ENCODE results near the gene DMRT1.

Gene DMRT1

DNA sequence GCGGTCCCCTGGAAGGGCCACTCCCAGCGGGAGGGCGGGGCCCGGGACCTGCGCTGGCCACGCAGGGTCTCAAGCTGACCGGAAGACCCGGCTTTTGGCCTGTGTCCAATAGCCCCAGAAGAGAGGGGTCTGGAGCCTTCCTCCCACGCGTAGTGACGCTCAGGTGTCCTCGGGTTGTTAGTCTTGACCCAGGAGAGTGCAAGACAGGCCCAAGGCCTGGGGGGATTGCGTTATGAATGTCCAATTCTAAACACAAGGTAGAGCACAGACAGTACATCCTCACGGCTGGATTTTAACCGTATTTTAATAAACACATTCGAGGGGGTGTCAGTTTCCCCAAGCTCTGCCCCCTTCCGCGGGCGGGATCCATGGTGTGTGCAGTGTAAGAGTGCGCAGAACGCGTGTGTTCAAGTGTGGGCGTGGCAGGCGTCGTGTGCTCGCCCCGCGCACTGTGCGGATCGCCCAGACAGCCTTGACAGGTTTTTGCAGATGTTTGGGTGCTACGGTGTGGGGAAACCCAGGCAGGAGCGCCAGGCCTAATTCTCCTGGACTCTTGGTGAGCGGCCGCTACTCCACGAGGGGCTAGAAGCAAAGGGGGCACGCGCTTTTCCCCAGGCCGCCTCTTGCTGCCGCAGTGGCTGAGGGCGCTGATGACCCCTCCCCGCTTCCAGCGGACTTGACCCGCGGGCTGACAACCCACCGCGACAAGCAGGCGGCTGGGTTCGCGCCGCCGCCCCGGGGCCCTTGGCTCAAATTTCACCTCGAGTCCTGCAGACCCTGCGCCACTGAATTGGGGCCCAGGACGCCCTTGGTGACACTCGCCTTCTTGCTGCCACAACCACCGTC is 128.9 kb downstream of the DMRT1 start:
- no peak for DNase-seq (ENCODE audit: low read depth in 1 of 2, low spot score in 1 of 2)

DNA sequence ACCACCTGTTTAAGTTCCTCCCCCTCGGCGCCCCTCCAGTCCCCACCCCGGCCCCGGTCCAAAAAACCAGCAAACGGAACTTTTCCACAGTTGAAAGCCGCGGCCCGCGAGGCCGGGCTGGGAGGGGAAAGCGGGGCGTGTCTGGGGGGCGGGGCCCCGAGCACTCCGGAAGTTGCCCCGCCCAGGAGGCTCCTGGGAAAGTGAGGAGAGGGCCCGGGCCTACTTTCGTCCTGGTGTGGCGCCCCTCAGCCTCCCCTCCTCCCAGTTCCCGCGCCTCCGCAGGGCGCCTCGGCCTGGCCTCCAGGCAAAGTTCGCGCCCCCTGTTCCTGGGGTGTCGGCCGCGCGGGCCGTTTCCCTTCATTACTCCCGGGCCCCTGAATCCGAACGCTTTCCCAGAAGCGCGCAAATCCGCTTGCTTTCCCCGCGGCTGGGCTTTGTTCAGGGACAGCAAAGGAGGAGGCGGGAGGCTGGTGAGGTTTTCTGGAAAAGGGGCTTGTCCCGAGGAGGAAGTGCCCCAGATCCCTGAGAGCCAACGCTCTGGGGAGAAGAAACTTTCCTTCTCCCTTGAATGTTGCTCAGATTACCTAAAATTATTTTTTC is 130.5 kb downstream of the DMRT1 start:
- DNase-seq (ENCODE audit: low read depth in 1 of 2, low spot score in 1 of 2): no peak

DNA sequence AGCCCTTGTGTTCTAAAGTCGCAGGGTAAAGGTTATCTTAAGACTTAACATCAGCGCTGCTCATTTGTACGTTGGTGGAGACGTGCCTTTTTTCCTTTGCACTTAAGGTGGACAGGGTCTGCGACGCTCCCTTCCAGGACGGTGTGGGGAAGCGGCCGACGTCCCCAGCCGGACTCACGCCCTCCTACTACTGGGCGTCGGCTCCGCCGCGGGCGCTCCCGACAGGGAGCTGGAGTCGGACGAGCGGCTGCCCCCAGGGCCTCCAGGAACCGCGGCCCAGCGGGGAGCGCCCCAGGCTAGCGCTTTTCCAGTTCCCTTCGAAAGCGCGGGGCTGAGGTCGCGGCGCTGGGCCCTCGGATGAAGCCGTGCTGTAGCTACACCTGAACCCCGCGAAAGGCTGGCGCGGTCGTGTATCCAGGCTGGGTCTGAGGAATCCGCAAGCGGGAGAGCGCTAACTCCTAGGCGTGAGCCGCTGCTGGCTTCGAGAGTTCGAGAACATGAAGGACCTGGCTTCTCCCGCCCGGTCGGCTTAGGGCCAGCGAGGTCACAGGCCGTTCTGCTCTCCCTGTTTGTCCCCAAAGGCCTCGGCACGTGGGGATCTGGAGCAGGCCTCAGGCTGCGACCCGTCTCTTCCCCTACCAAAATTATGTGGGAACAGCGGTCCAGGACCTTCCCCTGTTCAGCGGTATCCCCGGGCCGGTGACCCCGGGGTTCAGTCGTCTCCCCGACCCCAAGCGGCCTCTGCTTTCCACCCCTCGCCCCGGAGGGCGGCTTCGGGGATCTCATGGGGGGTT is 131.2 kb downstream of the DMRT1 start:
- no peak for DNase-seq (ENCODE audit: low read depth in 1 of 2, low spot score in 1 of 2)

DNA sequence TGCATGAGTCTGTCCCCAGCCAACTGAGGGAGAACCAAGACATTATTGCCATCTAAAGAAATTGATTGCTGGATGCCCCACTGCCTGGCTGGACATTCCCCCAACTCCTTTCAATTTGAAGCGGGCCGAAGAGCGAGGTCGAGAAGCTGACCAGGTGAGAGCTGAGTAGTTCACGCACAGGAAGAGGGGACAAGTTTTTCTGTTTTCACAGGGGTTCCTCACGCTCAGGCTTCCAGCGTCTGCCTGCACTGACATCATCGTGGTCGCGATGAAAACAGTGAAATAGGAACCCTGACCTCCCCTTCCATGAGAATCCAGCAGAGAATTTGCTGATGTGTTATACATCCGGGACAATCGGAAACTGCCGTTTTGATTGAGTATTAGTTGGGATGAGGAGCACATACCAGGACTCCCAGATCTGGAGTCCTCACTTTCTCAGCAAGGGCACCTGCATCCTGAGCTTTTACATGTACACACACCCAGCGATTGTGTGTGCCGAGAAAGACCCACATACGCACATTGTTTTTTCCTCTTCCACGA is 131.9 kb downstream of the DMRT1 start:
- DNase-seq (ENCODE audit: low read depth in 1 of 2, low spot score in 1 of 2): no peak

DNA sequence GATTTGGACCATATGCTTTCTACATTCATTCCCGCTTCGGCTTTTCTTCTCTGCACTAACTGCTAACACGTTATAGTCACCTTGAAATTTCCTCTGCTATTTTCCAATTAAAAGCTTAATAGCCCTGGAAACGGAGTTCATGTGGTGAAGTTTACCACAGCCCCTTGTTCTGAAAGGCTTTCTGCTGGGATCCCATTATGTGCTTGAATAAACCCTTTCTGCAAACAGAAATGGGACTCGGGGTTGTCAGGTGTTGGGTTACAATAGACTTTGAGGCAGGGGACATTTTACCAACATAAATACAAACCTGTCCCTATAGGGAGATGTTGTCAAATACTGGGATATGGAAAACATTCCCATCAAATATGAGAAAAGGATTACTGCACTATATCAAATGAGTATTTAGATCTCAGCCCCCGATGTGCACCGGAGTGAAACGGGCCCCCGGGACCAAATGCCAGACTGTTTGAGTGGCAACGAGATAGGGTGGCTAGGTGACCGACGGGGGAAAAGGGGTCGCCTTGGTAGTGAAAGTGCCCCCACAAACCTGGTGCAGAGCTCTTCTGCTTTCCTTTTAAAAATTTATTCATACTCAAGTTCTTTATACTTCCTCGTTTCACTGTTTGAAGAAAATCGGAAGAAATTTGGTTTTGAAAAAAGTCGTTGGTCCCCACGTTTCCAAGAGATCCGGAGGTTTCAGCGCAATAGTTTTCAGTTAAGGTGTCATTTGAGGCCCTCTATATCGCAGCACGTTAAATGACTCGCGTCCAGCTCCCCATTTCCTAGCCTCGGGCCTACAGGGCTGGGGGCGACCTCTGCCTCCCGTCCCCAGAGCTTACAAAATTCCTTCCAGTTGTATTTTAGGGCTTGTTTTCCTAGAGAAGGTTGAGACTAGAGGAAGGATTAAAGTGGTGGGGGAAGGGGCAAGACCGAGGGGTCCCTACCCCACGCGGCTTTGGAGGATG is 132.8 kb downstream of the DMRT1 start:
- DNase-seq (ENCODE audit: low read depth in 1 of 2, low spot score in 1 of 2): no peak

DNA sequence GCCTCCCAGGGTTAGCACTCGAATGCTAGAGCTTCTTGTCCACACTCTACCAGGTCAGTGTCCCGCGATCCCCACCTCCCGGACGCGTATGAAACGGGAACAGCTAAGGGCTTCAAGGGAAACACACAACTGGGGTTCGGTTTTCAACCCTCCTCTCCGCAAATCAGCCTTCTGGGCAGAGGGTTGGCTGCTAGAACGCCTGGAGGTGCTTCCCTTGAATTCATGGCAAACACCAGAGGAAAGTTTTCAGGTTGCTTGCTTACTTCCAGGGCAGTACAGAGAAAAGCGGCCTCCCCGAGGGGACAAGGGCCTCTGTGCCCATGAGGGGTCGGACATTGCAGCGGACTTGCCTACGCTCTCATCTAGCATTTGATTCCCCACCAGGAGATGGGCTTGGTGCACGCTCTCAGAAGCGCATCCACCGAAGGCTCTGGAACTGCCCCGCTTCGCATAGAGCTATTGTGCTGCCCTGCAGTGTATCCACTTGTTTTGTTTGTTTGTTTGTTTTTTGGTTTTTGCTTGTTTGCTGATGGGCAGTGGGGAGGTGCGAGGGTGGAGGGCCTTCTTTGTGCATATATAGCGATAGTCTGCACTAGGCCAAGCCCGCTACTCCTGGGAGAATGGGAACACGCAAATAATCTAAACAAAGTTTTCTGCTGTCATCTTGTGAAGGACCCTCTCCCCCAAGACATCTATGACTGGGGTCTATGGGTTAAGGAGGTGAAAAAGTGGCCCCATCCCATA is 133.7 kb downstream of the DMRT1 start:
- no peak for DNase-seq (ENCODE audit: low read depth in 1 of 2, low spot score in 1 of 2)

DNA sequence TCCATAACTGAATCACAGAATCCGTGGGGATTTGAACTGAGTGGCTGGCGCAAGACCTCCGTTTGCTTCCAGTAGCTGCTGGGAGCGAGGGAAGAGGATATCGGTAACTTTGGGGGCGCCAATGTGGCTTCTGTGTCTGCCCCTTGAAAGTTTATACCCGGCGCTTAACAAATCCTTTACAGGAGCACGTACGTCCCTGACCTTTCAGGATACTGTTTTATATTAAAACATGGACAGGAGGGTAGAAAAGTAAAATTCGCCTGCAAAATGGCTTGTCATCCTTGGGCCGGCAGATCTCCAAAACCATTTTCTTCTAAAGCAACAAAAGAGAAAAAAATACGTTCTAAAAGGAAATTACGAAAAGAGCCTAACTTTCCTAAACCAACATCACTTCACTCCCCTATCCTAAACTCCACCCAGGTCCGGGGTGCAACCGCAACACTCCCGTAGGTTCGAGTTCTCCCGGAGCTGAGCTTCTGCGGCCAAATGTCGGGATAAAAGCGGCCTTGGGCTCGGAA is 134.3 kb downstream of the DMRT1 start:
- DNase-seq (ENCODE audit: low read depth in 1 of 2, low spot score in 1 of 2): no peak

DNA sequence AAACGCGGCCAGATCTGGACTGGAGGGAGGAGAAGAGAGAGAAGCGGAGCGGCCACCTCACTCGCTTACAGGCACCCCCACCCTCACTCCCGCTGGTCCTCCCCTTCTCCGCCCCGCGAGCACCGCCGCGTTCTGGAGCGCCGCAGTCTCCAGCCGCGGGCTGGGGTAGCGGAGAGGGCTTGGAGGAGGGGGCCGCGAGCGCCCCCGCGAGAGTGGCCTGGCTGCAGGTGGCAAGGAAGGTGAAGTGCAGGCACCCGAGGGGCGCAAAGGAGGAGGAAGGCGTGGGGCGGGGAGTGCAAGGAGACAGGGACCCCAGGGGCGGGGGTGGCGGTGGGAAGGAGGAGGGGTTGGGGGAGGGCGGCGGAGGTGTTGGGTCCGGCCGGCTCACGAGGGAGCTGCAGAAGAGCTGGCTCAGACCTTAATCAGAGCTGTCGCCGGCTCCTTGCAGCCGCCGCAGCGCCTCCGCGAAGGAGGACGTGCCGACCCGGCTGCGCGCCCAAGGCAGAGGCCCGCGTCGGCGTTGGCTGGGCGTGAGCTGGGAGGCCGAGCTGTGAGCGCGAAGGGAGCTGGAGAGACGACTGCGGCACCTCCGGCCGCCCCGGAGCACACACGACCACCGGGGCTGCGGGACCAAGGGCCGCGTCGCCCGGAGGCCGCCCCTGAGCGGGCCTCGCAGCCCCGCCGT is 134.9 kb downstream of the DMRT1 start, which contains the start of gene DMRT3:
Gene DMRT3 (plus strand): TSS at position 398 of the 685 bp plus-strand sequence. CDS start 347 bp downstream, outside the sequence.
- DNase-seq (ENCODE audit: low read depth in 1 of 2, low spot score in 1 of 2): no peak

DNA sequence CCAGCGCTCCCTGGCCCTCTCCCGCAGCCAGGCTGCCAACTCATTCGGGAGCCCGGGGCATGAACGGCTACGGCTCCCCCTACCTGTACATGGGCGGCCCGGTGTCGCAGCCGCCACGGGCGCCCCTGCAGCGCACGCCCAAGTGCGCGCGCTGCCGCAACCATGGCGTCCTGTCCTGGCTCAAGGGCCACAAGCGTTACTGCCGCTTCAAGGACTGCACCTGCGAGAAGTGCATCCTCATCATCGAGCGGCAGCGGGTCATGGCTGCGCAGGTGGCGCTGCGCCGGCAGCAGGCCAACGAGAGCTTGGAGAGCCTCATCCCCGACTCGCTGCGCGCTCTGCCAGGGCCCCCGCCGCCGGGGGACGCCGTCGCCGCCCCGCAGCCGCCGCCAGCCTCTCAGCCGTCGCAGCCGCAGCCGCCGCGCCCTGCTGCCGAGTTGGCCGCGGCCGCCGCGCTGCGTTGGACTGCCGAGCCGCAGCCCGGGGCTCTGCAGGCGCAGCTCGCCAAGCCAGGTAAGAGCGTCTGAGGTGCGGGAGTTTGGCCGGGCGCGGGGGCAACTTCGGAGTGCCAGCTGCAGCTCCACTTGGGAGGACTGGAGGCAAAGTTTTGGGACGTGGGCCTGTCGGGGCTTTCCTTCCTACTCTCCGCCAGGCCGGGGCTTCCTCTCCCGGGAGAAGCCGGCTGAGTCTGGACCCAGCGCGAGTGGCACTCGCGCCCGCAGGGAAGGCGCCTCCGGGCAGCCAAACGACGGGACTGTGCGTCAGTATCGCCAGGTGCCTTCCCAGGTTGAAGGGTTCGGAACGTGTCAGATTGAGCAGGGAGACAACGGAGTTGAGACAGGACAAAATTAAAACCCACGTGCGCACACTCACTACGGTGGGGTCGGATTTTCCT is 135.7 kb downstream of the DMRT1 start:
- no peak for DNase-seq (ENCODE audit: low read depth in 1 of 2, low spot score in 1 of 2)

DNA sequence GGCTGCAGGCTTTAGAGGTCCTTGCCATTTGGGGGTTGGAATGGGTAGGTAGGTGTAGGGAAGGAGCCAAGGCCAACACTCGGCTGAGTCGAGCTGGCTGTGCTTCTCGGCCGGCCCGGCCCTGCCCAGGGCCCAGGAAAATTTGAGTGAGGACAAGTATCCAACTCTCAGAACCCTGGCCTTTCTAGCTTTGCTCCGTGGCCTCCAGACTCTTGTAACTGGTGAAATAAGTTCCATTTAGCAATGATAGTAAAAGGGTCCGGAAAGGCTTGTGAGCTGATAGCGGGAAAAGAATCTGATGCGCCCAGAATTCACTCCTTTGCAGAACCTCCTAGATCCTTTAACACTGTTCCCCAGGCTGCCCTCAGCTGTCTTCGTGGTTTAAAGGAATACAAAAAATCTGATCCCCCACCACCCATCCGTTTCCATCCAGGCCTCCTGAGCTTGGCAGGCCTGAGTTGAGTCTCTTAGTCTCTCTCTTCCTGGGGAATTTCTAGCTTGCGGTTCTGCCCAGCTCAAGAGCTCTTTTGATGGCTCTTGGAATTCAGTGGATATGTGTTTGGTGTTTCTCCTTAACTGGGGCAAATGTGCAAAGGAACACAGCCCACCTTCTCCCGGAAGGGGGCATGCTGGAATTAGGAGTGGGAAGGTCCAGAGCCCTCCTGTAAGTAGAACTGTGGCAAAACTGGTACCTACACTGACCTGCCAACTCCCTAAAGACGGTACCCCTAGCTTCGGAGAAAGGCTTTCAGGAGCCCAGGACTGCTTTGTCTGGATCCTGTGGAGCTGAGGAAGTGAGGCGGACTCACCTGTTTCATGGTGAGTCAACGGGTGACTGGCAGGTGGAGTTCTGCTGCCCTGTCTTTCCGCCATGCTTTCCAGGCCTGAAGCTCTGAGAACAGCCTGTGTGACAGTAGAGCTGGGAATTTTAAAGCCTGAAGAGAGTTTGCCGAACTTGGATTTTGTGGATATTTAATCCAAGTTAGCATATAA is 136.6 kb downstream of the DMRT1 start:
- DNase-seq (ENCODE audit: low read depth in 1 of 2, low spot score in 1 of 2): no peak

DNA sequence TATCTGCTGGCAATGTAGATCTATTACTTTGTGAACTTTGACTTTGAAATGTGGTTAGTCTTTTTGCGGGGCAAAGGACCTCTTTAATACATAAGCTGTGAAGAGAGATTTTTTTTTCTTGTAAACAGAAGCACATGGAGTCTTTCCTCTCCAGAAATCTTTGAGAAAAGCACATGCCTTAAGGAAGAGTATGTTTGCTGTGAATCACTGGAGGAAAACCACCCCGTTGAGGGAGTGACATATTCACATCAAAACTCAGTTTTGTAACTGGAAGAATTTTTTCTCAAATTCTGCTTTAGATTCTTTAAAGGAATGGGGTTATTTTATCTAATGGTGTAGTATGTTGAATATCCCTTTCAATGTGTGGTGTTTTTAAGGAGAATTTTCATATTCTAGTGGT is 138.5 kb downstream of the DMRT1 start:
- no peak for DNase-seq (ENCODE audit: low read depth in 1 of 2, low spot score in 1 of 2)

DNA sequence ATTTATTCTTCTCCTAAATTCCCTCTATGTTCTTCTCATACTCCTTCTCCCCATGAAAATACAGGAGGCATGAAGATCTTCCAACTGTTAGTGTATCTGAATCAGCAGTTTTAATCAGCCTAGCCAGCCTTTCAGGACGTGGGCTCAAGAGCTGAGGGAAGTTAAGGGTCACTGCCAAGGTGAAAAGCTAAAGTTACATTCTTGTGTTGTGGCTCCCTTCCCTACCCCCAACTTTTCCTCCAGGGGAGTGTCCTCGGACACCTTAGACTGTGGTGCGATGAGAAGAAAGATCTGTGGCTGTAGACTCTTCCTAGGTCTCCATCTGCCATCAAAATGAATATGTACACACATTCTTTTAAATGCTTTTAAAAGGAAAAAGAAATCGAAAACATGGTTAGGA is 139.1 kb downstream of the DMRT1 start:
- no peak for DNase-seq (ENCODE audit: low read depth in 1 of 2, low spot score in 1 of 2)

DNA sequence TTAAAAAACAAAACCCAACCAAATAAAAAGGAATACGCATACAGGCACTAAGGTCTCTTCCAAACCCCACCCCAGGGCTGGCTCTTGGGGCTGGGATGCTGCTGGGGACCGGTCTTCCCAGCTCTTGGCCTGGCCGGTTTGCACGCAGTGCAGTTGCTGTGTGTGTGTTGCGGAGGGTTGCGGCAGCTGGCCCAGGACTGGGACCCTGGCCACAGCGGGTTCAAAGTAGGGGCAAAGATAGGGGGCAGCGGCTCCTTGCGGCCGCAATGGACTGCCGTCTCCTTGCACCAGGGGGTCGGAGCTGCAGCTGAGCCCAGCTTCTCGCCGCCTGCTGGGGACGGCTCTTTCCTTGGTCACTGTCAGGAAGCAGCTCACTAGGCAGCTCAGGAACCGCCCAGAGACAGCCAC is 140.0 kb downstream of the DMRT1 start:
- no peak for DNase-seq (ENCODE audit: low read depth in 1 of 2, low spot score in 1 of 2)

DNA sequence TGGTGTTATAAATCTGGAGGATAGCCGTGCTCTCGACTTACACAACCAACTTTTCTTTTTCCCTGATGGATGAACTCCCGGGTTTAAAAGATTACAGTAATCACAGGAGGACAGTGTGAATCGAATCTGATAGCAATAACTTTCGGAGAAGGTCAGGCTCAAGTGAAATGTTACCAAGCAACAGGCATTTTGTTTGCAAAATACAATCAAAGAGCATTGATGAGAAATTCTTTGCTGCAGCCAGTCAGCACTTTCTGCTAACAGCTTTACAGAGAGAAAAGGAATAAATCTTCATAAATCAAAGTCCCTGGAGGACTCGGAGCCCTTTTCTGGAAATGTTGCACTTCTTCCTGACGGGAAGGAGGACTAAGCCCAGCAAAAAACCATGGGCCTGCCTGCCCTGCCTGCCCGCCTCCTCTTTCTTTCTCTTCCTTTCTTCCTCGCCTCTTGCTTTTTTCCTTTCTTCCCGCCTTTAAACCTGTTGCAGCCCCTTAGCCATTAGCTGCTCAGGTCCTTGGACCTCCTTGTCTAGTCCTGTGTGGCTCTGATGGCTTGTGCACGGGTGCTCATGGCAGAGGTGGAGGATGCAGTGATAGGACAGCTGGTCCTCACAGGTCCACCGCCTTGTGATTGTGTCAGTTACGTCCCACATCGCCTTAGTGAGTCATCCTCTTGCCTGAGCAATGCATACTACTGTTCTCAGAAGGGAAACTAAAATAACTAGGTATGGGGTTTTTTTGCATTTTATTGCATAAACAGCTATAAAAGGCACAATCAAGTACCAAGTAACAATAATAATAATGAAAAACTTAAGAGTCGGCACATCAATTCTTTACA is 141.1 kb downstream of the DMRT1 start:
- DNase-seq (ENCODE audit: low read depth in 1 of 2, low spot score in 1 of 2): no peak

DNA sequence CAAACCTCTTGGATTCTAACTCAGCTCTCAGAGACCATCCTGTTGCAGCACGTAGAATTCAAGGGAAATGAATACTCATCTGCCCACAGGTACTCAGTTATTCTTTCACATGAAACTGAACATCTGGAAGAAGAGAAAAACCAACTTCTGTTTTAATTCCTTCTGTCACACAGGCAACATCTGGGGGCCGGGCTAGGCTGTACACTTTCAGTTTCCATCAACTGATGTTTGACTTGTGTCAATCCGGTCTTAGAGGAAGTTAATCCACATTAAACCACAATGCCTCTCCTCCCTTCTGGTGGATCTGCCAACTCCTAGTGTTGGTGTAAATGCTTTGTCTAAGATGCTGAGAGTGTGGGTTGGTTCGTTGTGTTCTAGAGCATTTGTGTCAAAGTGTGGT is 152.5 kb downstream of the DMRT1 start:
- no peak for DNase-seq (ENCODE audit: low read depth in 1 of 2, low spot score in 1 of 2)

DNA sequence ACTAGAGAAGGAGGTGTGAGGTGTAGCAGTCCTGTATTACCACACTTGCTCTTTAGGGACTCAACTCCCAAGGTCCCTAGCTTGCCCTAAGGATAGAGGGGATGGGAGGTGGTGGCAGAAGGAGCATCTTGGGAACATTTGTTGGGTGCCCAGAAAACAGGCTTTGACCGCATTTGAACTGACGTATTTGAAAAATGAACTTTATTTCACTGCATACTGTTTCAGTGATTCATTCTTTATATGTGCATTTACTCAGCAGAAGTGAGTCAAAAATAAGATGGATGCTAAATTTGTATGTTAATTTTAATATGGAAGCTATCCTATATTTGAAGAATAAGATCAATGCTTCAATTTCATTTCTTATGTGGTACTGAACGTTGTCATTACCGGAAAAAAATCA is 153.7 kb downstream of the DMRT1 start:
- no peak for DNase-seq (ENCODE audit: low read depth in 1 of 2, low spot score in 1 of 2)
